GM18873 (cell line): ENCODE data around the gene CACNA2D3.

Experiments used
- ATAC-seq: cut with Tn5 transposase; IDR thresholded peaks from one replicate; pipeline ENCODE4 v1.9.1; 2021; ENCODE audit warnings: mild to moderate bottlenecking, moderate library complexity, moderate number of reproducible peaks; ENCODE audit not compliant: unreplicated experiment, low FRiP score

The CACNA2D3 gene

DNA sequence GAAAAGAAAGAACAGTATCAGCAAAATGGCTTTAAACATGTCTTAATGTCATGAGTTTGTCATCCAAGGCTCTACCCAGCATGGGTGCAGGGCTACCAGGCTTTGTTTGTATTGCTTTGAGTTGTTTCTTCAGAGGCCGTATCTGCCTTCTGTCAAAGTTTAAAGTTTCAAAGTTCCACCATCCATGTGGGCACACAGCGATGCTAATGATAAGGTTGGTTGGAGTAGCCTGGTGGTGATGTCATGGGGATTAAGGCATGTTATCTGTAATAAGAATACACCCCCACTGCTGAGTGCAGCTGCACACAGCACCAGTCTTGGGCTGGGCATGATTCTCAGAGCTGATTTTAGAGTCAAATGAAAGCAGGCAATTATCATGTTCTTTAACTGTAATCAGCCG is 877.5 kb downstream of the CACNA2D3 start:
- no peak for ATAC-seq

DNA sequence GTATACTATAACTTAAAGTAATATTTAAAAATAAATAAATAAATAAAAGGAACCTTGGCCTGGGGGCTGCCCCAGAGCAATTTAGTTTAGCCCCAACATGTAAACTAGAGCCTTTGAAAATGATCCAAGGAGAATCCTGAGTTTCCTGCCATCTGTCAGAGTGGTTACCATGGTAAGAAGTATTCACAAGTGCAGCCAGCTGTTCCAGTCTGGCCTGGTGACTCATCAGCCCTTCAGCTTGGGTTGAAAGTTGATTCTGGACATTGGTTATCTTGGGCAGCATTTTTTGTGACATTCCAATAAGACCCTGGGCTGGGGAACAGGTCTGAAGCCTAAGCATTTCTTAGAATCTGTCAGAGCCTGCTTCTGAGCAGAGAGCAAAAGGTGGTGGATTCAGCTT is 878.2 kb downstream of the CACNA2D3 start:
- ATAC-seq = no peak

DNA sequence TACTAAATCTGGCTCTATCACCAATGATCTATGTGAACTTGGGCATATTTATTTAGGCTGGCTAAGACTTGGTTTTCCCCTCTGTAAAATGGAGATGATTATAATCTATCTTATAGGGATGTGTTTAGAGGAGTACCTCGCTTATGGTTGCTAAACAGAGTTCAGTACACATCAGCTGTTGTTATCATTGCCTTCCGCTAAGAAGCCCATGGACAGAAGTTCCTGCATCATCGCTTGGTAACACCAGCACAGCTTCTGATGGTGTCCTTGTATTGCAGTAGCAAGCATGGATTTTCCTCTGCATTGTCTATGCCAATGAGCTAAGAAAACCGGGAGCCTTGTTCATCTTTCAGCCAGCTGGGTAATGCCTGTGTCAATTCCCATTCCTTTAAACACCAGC is 878.6 kb downstream of the CACNA2D3 start:
- ATAC-seq = no peak

DNA sequence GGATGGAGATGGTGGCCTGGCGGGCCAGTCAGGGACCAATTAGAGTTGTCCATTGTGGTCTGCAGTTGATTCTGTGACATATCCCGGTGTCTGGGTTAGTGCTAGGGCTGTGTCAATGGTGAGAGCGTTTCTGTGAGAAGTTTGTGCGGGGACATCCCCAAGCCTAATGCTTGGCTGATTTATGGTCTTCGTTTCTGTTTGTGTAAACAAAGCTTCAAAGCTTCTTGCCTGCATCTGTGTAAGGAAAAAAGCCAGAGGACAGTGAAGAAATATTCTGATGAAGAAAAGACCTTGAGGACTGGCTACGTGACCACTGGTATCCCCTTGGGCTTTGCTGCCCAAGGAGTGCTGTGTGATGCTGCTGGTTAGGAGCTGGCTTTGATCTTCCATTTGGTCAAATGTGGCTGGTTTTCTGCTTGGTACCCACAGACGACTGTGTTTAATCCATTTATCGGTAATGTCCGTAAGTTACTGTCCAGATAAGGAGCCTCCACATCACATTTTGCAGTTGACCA is 880.1 kb downstream of the CACNA2D3 start:
- ATAC-seq = no peak

DNA sequence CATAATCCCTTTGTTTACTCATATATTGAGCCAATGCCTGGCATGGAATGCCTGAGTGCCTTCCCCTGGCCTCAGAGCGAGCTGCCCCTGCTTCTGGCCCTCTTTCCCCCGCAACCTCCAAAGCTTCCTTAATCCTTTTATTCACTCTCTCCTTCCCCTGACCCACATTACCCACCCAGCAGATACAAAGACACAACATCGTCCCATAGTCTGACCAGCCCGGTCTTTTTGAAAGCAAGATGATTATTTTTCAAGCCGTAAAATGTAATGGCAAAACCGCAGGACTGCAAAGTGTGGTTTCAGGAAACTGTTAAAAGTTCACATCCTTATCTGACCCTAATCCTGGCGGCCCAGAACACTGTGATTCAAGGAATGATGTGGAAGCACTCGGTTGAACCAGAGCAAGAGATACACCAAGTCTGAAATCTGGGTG is 883.9 kb downstream of the CACNA2D3 start:
- ATAC-seq = no peak

DNA sequence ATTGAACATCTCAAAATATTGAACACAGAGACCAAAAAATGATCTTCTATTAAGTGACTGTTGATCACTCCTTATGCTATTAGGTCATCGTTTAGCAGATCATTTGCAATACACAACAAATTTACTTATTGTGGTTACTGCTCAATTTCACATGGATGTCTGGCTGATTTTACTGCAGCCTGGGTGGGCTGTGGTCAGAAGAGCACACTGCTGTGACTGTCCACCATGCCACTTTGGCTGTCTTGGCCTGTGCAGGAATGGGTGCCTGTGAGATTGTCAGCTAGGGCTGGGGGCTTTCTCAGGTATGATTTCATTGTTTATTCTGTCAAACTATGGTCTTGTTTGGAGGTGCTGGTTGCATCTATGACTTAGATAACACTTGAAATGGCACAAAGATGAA is 885.6 kb downstream of the CACNA2D3 start:
- ATAC-seq = no peak

DNA sequence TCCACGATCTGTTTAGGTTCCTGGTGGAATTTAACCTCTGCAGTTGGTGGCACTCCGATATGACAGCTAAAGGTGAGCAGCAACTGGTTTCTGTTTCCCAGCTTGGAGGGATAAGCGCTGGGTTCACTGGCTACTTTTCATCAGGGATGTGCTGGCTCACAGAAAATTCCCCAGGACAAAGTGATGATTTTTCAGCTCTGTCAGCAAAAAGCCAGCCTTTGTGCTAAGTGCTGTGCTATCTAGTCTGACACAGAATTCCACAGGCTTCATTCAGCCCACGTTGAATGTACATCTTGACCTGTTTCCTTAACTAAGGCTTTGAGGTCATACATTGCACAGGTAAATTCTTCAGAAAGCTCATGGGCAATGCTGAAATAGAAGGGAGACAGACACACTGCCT is 887.0 kb downstream of the CACNA2D3 start:
- no peak for ATAC-seq

DNA sequence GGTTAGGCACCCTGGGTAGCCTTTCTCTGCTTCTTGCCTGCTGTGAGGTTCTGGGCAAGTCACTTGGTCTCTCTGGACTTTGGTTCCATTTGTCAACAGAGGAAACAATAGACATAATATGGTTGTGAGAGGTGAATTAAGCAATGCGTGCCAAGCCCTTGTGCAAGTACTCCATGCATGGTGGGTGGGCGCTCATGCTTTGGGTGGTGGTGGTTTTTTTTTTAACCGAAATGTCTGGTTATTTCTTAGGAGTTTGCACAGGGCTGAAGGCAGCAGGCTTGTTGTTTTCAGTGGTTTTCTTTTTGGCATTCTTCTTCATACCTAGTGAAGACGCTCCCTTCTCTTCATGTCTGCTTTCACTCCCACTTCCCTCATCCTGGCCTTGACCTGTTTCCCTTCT is 889.7 kb downstream of the CACNA2D3 start:
- ATAC-seq = no peak

DNA sequence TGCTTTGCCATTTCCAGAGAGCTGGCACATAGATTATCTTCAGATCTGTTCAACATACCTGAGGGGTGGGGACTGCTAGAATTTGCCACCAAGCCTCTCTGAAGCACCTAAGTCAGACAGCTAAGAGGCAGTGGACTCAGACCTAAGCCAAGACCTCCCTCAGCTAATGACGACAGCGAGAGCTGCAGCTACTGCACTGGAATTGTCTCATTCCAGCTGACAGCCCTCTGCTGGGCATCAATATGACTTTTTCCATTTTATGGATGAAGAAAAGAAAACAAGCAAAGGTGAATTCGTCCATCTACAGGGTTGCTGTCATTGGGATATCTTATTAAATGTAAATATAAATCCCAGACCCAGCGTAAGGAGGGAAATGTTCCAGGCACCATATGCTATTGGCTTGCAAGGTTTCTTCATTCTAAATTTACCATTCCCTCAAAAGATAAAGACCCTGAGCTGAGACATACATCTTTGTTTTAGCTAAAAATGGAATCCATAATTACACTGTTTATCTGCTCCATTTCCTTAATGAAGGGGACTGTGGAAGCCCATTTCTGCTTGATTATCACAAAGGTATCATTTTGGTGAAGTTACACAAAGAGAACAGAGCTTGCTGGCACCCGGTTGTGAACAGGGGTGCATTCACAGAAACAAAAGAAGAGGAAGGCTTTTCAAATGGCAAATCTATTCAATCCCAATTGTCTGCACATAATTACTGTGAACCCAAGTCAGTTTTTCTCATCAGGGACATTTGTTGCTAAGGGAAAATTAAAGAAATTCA is 891.0 kb downstream of the CACNA2D3 start:
- no peak for ATAC-seq

DNA sequence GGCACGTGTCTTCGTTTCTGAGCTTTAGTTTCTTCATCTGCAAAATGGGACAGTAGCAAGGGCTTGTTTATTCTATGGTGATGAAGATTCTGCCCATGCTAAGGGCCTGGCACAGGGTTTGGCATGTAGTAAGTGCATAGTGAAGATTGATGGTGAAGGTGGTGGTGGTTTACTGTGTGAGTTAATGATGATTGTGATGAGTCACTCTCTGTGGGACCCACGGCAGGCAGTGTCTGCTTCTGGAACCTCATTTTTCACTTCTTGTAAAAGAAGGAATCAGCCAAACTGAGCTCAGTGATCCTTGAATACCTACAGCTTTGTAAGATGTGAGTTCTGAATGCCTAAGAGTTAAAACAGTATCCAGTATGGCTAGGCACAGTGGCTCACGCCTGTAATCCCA is 891.7 kb downstream of the CACNA2D3 start:
- ATAC-seq = no peak

DNA sequence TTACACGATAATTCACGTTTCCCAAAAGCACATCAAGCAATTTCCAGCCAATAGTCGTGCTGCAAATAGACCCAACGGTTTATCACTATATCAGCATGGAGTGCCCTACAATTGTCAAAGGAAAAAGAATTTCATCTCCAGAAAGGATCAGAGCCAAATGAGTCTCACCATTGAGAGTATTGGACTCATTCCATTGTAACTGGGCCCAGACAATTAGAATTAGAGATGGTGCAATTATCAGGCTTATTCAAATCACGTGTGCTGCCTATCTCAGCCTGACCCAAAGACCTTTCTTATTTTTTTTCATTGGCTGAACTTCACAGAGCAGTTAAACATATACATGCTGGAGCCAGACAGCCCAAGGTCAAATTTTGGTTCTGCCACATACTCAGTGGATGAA is 892.6 kb downstream of the CACNA2D3 start:
- ATAC-seq = no peak

DNA sequence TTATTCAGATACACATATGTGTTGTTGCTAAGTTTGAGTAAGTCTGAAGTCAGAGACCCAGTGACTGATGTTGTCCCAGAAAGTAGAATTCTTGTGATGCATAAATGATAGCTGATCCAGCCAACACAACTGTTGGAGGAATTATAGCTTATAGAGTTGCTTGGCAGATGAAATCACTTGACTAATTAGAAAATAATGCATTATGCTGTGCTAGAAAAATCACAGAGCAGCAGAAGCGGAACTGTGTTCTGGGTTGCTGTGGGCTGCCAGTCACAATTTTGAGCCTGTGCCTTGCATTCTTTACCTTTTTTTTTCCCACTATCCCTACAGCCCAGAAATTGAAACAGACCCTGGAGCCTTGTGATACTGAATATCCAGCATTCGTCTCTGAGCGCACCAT is 895.5 kb downstream of the CACNA2D3 start:
- no peak for ATAC-seq

DNA sequence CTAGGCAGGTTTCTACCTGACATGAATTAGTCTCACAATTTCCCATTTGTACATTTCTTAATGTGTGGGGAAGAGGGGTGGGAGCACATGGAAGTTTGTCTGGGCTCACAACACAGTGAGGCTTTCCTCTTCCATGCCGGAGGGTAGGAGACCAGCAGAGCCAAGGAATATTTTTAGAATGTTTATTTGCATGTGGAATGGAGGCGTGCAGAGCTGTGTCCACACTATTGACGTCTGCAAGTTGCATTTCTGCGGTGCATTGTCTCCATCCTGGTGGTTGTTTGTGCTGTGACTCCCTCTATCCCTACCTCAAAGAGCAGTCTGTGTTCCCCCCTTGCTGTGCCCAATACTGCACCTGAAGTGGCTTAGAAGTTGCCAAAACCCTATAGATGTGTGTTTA is 908.6 kb downstream of the CACNA2D3 start:
- ATAC-seq = no peak

DNA sequence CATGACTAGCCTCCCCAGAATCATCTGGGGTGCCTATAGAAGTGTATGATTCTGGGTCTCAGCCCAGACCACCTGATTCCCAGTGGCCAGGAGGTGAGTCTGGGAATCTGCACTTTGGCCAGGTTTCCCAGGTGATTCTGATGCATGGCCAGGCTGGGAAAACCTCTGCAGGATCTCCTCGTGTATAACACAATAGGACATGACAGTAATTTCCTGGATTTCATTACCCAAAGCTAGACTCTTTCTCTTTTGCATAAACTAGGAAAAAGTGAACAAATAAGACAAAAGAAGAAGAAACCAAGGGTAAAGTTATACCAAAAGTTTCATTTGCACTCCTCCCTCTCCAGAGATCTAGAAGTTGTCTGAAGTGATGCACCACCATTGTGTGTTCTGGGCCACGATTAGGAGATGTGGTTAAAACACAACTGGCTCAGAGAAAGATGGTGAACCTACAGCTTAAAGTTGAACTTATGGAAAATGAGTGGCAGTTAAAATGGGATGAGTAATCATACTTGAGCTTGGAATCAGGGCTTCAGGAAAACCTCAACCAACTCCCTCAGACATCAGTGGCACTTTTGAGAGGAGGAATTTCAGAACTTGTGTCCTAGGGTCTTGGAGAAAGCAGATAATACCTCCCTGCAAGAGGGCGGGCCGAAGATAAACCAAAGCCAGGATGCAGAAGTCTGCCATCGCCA is 914.7 kb downstream of the CACNA2D3 start:
- no peak for ATAC-seq

DNA sequence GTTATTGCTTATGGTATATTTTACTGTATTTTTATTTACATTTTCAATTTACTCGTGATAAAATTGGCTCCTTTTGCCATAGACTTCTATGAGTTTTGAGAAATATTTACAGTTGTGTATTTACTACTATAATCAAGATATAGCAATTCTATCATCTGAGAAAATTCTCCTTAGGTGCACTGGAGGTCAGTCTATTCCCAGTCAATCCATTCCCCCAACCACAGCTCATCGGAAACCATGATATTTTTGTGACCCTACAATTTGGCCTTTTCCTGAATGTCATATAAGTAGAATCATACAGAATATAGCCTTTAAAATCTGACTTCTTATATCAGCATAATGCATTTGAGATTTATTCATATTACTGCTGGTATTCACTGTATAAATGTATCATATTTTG is 920.2 kb downstream of the CACNA2D3 start:
- ATAC-seq = no peak

DNA sequence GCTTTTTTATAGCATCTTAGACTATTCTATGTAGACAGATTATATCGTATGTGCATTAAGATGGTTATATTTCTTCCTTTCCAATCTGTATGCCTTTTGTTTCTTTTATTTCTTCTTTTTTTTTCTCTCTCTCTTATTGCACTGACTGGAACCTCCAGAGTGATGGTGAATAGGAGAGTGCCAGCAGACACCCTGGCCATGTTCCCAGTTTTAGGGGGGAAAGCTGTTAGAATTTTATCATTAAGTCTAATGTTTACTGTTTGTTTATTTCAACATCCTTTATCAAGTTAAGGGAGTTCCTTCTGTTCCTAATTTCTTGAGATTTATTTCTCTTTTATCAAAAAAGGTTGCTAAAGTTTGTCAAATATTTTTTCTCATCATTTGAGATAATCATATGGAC is 922.1 kb downstream of the CACNA2D3 start:
- no peak for ATAC-seq

DNA sequence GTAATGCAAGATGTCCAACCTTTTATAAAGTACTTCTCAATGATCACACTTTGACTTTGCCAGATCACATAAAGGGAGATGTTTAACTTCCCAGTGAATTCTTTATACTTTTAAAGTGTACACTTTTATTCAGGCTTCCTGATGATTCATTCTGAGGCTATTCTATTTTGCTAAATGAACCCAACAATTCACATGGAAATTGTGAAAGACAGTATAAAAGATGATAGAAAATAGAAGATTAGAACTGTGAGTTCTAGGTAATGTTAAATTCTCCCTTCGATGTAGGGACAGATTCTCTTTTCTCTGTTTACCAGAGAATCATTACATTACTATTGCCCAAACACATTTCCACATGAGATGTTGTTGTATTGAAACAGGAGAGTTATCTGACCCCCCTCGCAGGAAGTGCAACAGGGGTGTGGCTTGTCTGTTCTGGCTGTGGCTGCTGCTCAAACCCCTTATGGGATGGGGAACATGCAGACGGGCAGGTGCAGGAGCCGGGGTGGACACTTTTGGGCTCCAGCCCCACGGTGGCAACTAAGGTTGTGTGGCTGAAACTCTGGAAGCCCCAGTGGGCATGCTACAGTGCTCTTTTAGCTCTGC is 936.8 kb downstream of the CACNA2D3 start:
- ATAC-seq = no peak

DNA sequence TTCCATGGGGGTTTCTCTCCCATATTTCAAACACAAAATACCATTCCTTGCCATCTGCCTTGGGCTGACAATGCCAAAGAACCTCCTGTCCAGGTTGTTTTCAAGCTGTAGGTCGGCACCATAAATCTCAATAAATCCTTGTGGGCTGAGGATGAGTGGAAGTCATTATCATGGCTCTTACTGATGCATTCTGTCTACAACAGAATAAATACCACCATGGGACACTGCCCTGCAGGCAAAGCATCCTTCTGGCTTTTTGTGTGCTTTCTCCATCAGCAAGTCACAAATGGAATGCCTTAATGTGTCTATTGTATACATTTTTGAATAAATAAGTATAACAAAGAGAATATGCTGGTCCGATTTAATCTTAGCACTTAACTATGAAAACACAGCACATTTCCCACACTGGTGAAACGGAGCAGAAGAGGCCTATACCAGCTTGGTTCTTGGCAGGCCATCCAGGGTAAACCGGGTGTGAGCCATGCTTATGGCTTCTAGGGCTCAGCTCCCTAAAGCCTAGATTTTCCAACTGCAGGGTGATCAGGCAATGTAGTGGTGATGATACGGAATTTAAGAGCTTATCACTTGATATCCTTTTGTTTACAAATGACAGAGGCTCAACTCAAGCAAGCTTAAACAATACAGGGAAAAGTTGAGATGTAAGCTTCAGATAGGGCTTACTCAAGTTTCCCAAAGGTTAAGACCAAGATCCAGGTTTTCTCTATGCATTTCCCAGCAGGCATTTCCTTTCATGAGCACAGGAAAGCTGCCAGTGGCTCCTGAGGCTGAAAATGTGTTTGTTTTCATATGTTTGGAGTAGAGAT is 938.8 kb downstream of the CACNA2D3 start:
- no peak for ATAC-seq

DNA sequence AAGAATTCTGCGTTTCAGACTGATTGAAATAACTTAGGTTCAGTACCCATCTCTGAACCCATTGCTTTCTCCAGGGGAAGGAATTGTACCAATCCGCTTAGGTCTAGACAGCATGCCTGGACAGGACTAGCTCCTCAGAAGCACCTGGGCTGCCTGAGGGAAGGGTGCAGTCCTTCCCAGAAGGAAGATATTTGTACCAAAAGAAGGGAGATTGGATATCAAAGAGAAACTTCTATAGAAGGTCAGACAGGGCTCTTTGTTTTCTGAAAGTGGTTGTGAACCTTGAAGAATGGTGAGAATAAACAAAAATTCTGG is 939.3 kb downstream of the CACNA2D3 start:
- ATAC-seq = no peak

DNA sequence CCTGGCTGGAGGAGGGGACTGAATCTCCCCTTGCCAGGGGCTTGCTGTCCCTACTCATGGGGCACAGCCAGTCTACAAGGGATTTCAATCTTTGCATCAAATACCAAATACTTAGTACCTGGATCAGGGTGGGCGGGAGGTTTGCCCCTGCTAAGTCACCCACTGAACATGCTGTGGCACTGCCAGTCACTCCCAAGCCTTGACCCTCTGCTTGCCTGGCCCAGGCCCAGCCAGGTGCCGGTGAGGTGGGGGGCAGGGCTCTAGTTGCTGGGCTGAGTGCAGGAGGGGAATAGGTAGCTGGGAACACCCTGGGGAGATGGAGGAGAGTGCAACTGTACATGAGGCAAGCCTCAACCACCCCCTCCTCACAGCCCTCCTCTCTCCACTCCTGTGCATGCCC is 941.8 kb downstream of the CACNA2D3 start:
- ATAC-seq = no peak

DNA sequence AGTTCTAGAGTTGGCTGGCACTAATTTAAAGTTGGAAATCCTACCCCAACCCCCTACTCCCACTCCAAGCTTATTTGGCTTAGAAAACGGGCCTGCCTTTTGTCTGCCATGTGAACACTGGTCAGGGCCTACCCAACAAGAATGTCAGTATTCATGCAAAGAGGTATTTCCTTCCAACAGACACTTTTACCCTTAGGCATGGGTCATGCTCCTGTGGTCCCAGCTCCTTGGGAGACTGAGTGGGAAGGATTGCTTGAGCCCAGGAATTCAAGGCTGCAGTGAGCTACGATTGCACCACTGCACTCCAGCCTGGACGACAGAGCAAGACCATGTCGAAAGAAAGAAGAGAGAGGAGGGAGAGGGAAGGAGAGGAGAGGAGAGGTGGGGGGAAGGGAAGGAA is 943.0 kb downstream of the CACNA2D3 start:
- no peak for ATAC-seq
